Stimulated activated CD4-positive, alpha-beta T cell treated with anti-CD3 and anti-CD28 coated beads, Interleukin-4, amount 100 ng/mL, for 24 hours (primary cell): ENCODE data around the gene RND2.

ENCODE experiments used
- DNase-seq: peaks from one replicate; pipeline ENCODE4 v3.0.0-alpha.2; 2020

RND2 gene

DNA sequence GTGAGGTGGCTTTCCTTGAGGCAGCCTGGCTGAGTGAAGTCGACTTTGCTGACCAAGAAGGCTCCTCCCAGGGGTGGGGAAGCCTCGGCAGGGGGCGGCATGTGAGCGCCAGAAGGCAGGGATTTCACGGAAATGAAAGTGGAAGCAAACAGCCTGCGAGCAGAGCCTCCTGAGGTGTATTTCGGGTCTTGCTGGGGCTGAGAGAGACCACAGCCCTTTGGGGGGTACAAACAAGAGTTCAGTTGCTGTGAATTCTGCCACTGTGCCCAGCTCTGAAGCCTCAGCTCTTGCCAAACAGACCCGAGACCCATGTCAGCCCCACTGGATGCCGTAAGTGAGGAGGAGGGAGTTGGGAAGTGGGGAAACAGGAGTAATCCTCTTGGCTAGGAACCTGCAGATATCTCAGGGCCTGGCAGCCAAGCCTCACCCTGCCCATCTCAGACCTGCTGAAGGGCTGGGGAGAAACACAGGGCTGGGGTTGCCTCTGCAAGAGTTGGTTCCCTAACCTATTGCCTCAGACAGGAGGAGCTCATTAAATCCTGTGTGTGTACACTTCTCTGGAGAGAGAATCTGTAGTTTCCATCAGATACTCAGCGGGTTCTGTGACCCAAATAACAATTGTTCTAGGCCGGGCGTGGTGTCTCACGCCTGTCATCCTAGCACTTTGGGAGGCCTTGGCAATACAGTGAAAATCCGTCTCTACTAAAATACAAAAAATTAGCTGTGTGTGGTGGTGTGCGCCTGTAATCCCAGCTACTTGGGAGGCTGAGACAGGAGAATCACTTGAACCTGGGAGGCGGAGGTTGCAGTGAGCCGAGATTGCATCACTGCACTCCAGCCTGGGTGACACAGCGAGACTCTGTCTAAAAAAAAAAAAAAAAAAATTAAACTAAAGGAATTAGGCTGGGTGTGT, 18.1 kb upstream of the RND2 start, which contains the start of gene IFI35:
IFI35 (plus strand) TSS at position 146 of the 913 bp plus-strand sequence; CDS start at position 310, 164 bp downstream.
- DNase-seq, result peak; percentile 89

GRCh38 chr17:43010667-43011308, 14.2 kb upstream of the RND2 start:
- DNase-seq, result no peak

GRCh38 chr17:43011728-43012472, 13.1 kb upstream of the RND2 start:
- DNase-seq, result no peak

DNA sequence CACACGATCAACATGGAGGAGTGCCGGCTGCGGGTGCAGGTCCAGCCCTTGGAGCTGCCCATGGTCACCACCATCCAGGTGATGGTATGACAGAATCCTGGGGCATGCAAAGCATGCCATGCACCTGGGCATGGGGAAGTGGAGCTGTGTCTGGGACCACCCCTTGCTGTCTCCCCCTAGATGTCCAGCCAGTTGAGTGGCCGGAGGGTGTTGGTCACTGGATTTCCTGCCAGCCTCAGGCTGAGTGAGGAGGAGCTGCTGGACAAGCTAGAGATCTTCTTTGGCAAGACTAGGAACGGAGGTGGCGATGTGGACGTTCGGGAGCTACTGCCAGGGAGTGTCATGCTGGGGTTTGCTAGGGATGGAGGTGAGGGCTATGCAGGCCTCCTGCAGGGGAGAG, 11.7 kb upstream of the RND2 start:
- no peak for DNase-seq

- no peak for DNase-seq
Measured at GRCh38 chr17:43014020-43014648, 10.9 kb upstream of the RND2 start.

DNA sequence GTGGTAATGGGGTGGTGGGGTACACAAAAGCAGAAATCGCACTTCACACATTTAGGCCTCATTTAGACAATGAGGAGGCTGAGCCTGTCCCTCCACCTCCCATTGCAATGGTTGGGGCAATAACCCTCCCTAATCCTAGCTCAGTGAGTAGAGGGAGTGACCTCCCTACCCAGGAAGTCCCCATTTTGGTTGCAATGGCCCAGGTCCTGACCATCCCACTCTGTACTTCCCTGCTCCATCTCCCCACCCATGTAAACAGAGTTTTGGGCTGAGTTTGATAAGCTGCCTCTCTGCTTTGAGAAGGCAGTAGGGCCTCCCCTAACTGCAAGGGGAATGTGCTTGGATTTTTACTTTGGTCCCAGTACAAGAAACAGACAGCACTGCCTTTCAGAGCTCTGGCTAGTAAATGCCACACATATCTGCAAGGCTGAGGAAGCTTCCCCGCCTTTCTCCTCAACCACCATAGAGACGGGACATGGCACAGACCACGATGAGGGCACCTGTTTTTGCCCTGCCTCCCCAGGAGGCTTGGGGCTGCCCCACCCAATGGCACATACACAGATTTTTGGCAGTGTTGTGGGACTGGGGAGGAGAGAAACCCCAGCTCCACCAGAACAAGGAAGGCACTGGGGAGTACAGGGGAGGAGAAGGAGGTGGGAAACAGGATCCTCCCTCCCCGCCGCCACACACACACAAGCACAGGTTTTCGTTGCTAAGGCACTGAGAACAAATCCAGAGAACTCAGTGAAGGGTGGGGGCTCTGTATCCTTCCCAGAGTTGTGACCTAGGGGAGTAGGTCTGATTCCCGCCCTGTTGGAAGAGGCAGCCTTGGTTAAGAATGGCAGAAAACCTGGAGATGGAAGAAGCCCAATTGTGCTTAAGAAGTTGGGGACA, 10.1 kb upstream of the RND2 start:
- no peak for DNase-seq

GRCh38 chr17:43015579-43015978, 9.5 kb upstream of the RND2 start:
- no peak for DNase-seq

DNA sequence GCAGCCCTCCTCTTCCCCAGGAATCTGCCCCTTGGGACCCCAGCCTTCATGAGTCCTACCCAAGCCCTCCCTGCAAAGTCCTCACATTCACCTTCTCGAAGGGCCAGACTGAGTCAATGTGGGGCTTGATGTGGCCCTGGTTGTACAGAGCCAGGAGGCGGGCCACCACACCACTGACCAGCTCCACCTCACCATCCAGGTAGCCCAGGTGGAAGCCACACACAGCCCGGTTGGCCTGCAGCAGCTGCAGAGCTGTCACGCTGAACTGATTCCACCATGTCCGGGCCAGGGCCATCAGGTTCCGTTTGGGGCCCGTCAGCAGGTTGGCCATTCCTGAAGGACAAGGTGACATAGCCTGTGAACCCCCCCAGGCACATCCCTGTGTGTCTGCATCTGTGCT, 8.8 kb upstream of the RND2 start:
- no peak for DNase-seq

DNA sequence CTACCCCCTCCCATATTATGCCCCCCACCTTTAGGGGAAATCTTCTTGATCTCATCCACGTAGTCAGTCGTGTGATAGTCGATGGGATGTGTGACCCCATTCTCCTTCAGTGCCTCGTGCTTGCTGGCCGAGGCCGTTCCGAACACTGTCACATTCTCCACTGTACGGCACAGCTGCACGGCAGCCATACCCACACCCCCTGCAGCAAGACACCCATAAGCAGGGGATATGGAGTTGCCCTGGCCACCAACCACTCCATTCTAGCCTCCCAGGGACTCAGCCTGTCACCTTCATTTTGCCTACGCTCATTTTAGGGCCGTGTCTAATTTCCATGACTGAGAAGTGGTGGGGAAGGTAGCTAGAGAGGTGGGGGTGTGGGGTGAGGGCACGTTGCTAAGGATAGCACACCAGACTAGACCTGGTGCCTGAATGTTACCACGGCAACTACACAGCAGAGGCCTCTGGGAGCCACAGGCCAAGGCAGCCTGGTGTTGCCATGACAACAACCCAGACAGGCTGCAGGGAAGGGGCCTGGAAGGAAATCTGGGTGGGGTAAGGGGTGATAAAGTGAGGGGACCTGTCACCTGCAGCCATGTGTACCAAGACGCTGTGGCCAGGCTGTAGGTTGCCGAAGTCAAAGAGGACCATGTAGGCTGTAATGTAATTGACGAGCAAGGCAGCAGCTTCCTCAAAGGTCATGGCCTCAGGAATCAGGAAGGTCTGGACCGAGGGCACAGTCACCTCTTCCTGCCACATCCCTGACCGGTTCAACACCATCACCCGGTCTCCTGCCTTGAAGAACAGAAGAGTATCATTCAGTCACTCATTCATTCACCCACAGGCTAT, 6.8 kb upstream of the RND2 start:
- no peak for DNase-seq

- no peak for DNase-seq
Measured at GRCh38 chr17:43018932-43019331, 6.1 kb upstream of the RND2 start.

DNA sequence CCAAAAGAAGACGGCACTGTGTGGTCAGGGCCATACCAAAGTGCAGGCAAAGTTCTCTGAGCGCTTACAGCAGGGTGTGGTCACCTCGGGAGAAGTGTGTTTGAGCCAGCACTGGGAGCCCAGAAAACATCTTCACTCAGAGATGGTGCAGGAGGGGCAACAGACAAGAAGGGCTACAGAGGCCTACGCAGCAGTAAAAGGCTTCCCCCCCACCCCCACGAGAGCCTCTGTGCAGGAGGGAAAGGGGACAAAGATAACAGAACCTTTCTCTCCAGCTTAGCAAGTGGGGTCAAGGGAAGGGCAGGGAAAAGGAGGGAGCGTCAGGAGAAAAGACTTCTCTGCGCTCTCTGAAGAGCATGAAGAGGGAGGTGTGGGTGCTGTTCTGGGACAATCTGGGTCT, 5.6 kb upstream of the RND2 start:
- DNase-seq, result no peak

- no peak for DNase-seq
Measured at GRCh38 chr17:43020030-43020621, 4.9 kb upstream of the RND2 start.

DNA sequence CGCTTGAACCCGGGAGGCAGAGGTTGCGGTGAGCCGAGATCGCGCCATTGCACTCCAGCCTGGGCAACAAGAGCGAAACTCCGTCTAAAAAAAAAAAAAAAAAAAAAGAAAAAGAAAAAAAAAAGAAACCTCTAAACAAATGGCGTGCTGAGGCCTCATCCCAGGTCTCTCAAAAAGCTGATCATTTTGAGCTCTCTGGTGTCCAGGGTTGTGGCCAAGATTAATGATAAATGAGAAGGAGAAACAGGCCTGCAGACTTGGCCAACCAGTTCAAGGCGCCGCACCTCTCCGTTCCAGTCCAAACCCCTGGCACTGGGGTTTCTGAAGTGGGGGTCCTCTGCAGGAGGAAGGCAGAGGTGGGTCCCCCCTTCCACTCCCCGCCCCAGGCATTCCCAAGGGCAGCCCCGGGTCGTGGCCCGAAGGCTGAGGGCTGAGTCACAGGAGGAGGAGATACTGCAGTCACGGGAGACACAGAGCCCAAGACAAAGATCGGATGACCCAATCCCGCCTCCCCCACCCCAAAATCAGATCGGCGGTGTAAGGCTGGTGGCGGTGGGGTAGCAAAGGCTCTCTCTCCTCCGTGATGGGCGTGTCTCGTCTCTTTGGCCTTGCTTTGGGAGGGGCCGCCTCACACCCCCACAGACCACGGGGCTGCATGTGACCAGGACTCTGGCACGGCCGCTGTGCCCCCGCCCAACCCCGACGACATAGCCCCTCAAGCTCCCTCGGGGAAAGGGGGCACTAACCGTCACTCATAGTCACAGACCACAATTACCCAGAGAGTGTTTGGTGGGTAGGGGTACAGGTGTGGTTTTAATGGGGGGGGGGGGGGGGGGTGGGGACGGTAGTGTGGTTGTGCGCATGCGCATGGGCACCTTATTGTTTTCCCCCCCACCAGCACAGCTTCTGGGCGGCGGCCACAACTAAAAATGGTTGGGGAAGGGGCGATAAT, 4.0 kb upstream of the RND2 start:
- peak; percentile 35 for DNase-seq

GRCh38 chr17:43021741-43022512, 3.1 kb upstream of the RND2 start, which contains the start of gene VAT1:
TSS of gene VAT1 (minus strand) at chr17:43022385. CDS start at chr17:43022322, 63 bp downstream.
- DNase-seq, result peak; percentile 69

DNA sequence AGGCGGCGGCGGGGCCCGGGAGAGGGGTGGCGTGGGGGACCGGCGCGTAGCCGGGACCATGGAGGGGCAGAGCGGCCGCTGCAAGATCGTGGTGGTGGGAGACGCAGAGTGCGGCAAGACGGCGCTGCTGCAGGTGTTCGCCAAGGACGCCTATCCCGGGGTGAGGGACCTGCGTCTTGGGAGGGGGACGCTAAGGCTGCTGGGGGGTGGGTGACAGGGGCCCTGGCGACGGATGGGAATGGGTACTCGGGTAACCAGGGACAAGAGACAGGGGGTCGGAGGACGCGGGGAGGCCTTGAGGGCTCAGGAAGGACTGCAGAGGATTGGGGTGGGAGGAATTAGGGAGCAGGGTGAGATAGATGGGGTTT, 243 bp downstream of the RND2 start:
- no peak for DNase-seq

DNA sequence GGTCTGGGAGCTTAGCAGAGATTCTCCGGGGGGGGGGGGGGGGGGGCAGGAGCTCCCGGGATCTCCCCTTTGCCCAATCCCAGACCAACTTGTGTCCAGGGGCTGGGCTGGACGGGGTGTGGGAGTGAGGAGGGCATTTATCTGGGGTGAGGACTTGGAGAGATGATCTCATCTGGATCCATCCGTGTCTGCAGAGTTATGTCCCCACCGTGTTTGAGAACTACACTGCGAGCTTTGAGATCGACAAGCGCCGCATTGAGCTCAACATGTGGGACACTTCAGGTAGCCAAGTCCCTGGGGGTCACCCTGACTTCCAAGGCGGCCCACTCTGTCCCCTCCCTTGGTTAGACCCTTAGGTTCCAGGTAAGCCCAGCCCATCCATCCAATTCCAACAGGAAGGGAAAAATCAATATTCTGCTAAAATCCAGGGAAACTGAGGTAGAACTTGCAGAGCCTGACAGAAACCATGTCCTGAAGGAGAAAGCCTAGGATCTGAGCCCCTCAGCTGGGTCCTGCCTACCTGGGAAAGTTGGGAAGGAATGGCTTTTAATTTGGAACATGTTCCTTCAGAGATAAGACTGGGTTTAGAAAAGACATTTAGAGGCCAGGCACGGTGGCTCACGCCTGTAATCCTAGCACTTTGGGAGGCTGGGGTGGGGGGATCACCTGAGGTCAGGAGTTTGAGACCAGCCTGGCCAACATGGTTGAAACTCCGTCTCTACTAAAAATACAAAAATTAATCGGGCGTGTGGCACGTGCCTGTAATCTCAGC, 921 bp downstream of the RND2 start:
- no peak for DNase-seq

- DNase-seq, result no peak
Measured at GRCh38 chr17:43026595-43026994, 1.6 kb downstream of the RND2 start.
